HG03342 (cell line): Measurements from ENCODE around the gene PTPRG.

Source experiments
- ATAC-seq: cut with Tn5 transposase; IDR thresholded peaks from one replicate; pipeline ENCODE4 v1.9.1; 2021; ENCODE audit warnings: mild to moderate bottlenecking, moderate library complexity; ENCODE audit not compliant: unreplicated experiment

Gene PTPRG

GRCh38 chr3:62237286-62237948, 676.0 kb downstream of the PTPRG start:
- peak; percentile 15 for ATAC-seq

- peak; percentile 87 for ATAC-seq
Observed at GRCh38 chr3:62238003-62238402, 676.6 kb downstream of the PTPRG start.

GRCh38 chr3:62238431-62238830, 677.1 kb downstream of the PTPRG start:
- peak; percentile 85 for ATAC-seq

GRCh38 chr3:62241279-62241678, 679.9 kb downstream of the PTPRG start:
- ATAC-seq = no peak

GRCh38 chr3:62242831-62243509, 681.6 kb downstream of the PTPRG start:
- ATAC-seq = no peak

- no peak for ATAC-seq
Observed at GRCh38 chr3:62246094-62246493, 684.7 kb downstream of the PTPRG start.

GRCh38 chr3:62246985-62247384, 685.6 kb downstream of the PTPRG start:
- ATAC-seq = no peak

- no peak for ATAC-seq
Observed at GRCh38 chr3:62248734-62249483, 687.5 kb downstream of the PTPRG start.

- no peak for ATAC-seq
Observed at GRCh38 chr3:62249484-62249776, 688.1 kb downstream of the PTPRG start.

- ATAC-seq = no peak
Observed at GRCh38 chr3:62249855-62250543, 688.6 kb downstream of the PTPRG start.

GRCh38 chr3:62252438-62253157, 691.2 kb downstream of the PTPRG start:
- ATAC-seq = no peak

GRCh38 chr3:62253971-62254370, 692.6 kb downstream of the PTPRG start:
- ATAC-seq = no peak

- ATAC-seq = no peak
Observed at GRCh38 chr3:62255758-62256157, 694.4 kb downstream of the PTPRG start.

GRCh38 chr3:62259924-62260323, 698.6 kb downstream of the PTPRG start:
- ATAC-seq = no peak

GRCh38 chr3:62260655-62261054, 699.3 kb downstream of the PTPRG start:
- no peak for ATAC-seq

- ATAC-seq = no peak
Observed at GRCh38 chr3:62261121-62261520, 699.8 kb downstream of the PTPRG start.

- ATAC-seq = no peak
Observed at GRCh38 chr3:62261736-62262135, 700.4 kb downstream of the PTPRG start.

GRCh38 chr3:62265528-62265927, 704.2 kb downstream of the PTPRG start:
- ATAC-seq = no peak

- no peak for ATAC-seq
Observed at GRCh38 chr3:62266668-62267283, 705.4 kb downstream of the PTPRG start.

- no peak for ATAC-seq
Observed at GRCh38 chr3:62276658-62277180, 715.3 kb downstream of the PTPRG start.
